GM12801 (cell line): Measurements from ENCODE around the gene ARHGAP42.

Source experiments
- TF ChIP-seq, protein P1 (sequence below): IDR thresholded peaks from one replicate; pipeline ENCODE4 v1.5.1; 2011; ENCODE audit warnings: control low read depth; ENCODE audit not compliant: insufficient read length; ENCODE audit errors: extremely low read depth

The ARHGAP42 gene

DNA sequence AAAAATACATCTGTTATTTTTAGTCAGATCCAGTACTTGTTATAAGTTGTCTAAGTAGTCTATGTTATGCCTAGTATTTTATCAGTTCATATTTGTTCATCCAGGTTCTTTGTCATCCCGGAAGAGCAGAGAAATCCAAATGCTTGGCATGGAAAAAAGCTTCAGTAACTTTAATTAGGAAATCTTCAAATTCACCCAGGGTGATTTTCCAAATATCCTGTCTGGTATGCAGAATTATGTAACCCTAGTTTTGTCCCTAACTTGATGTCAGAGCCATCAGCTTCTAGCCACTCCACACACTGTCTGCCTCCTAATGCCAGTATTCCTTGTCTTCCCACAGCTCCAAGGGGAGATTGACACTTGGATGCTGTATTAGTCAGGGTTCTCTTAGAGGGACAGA lies 216.2 kb downstream of the ARHGAP42 start:
- TF ChIP-seq, protein P1, sequence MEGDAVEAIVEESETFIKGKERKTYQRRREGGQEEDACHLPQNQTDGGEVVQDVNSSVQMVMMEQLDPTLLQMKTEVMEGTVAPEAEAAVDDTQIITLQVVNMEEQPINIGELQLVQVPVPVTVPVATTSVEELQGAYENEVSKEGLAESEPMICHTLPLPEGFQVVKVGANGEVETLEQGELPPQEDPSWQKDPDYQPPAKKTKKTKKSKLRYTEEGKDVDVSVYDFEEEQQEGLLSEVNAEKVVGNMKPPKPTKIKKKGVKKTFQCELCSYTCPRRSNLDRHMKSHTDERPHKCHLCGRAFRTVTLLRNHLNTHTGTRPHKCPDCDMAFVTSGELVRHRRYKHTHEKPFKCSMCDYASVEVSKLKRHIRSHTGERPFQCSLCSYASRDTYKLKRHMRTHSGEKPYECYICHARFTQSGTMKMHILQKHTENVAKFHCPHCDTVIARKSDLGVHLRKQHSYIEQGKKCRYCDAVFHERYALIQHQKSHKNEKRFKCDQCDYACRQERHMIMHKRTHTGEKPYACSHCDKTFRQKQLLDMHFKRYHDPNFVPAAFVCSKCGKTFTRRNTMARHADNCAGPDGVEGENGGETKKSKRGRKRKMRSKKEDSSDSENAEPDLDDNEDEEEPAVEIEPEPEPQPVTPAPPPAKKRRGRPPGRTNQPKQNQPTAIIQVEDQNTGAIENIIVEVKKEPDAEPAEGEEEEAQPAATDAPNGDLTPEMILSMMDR = no peak

DNA sequence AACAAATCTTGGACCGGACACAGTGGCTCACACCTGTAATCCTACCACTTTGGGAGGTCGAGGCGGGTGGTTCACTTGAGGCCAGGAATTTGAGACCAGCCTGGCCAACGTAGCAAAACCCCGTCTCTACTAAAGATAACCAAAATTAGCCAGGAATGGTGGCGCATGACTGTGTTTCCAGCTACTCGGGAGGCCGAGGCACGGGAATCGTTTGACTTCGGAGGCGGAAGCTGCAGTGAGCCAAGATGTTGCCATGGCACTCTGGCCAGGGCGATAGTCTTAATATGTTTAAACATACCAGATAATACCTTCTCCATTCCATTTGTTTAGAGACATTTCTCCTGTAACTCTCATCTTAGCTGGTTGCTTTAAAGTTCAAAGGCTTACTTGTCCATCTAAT lies 218.6 kb downstream of the ARHGAP42 start:
- TF ChIP-seq, protein P1 = no peak

DNA sequence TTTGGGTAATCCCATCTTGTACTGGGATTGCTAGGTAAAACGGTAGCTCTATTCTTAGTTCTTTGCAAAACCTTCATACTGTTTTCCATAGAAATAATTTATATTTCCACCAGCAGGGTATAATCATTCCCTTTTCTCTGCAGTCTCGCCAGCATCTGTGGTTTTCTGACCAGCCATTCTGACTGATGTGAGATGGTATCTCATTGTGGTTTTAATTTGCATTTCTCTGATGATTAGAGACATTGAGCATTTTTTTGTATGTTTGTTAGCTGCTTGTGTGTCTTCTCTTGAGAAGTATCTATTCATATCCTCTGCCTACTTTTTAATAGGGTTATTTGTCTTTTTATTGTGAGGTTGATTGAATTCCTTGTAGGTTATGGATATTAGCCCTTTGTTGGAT lies 221.7 kb downstream of the ARHGAP42 start:
- TF ChIP-seq, protein P1 = no peak

DNA sequence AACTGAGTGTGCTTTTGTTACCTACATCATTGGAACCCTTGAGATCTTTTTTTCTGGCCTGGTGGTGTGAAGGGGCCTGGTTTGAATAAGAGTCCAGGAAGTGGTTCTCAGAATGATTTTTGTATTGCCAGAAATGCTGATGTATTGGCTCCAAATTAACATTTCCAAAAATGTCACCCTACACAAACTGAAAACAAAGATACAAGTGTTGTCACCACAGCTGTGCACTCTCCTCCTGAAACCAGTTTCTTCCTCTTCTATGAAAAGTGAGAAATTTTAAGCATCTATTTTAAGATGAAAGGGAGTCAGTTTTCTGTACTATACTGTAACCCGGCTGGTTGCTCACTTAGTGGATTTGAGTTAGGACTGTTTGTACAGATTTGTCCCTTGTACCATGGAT lies 223.7 kb downstream of the ARHGAP42 start:
- TF ChIP-seq, protein P1 = no peak

DNA sequence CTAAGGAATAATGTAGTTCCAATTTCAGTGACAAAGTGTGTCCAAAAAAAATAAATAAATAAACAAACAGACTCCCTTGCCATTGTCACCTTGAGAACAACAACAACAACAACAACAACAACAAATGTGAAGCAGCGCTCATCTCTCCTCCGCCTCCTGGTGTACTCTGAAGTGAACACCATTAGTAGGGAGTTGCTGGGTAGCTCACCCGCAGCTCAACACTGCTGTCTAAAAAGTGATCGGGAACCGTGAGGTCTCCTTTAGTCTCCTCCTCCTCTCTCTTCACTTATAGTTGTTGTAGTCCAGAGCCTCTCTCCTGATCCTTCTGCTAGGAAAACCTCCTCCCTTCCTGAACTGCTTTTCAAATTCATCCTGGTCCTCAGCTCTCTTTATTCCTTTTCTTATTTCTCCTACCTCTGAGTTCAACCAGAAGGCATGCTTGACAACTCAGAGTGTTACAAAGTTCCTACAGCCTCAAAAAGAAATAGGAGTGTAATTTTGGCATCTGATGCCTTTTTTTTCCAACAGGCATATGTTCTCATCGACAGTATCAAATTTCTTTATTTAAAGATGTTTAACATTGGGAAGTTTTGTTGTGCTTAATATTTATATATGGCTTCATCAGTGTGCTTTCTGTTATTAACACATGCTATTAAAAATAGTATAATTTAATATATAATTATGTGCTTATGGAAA lies 227.5 kb downstream of the ARHGAP42 start:
- TF ChIP-seq, protein P1 = no peak

DNA sequence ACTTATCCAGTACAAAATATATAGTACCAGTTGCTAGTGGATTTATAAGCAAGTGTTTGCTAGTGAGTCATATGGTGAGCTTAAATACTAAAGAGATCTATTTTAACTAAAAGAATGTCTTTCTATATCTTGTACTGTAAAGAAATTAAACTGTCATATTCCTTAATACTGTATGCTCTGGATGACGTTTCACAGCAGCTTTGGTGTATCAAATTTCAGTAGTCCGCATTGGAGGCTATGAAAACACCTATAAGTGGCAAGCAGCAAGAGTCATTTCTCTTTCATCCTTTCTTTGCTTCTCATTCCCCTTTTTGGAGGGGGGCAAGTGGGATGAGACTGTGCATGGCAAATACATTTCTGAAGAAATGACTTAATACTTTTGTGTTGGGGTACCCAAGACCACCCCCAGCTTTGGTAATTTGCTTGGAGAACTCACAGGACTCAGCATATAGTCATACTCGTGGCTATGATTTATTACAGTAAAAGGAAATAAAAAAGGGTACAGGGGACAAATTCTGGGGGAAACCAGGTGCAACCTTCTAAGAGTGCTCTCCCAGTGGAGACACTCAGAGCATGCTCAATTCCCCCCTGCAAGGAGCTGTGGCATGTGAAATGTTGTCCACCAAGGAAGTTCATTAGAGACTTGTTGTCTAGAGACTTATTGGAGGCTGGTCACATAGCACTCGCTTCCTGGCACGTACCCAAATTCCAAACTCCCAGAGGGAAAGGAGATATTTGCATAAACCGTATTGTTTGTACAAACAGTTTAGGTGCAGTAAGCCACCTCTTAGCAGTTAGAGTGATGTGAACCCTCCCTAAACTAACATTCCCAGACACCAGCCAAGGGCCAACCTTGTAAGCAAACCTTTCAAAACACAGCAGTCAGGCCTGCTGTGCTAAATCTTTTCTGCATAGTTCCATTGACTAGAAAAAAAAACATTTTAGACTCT lies 231.7 kb downstream of the ARHGAP42 start:
- TF ChIP-seq, protein P1 = no peak

DNA sequence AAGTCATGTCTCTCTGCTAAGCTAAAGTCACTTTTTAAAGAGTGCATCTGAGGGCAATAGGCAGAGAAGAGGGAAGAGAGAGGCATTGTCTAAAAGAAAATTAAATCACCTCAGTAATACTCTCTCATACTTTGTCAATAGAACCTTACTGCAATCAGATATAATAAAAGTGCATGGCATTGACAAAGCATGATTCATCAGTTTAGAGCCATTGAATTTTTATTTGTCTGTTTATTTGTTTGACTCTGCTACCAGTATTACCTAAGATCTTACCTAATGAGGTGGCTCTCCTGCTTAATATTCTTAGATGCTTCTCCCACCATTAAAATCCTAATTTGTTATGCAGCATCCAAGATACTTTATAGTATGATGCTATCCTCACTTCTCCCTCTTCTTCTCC lies 233.5 kb downstream of the ARHGAP42 start:
- TF ChIP-seq, protein P1 = no peak
